Activated B cell treated with CpG ODN at 0.5 μM for 24 hours (primary cell): ENCODE measurements around the gene NSUN6. TPM values are rescaled to one million over a fixed set of nuclear protein-coding genes. Genes with fewer than 3 reads are reported as not detected.
"Not testable (repeated sequence)": the region's sequence is repeated elsewhere in the genome, so short reads cannot be mapped to it uniquely, and the experiment has no call there.

Source experiments
- ATAC-seq: fragments of 200-7000 bp; cut with Tn5 transposase; one replicate; pipeline ENCODE4 v1.10.0; 2021; ENCODE audit warnings: low read depth, mild to moderate bottlenecking, moderate library complexity
- CTCF ChIA-PET: fragments of 350-600 bp; sonication (Branson Sonifier 250); formaldehyde crosslinking; loops from one replicate; lab custom pipeline; 2021; ENCODE audit warnings: antibody characterized with exemption; lab: Charles Lee
- POLR2A ChIA-PET: fragments of 350-600 bp; sonication (Branson Sonifier 250); formaldehyde crosslinking; loops from one replicate; lab custom pipeline; 2021; ENCODE audit warnings: antibody characterized with exemption; lab: Charles Lee
- DNase-seq: peaks from one replicate; pipeline ENCODE4 v3.0.0; 2022
- H3K27ac Mint-ChIP-seq: one replicate; pipeline ENCODE4 v1.8.0; 2020; ENCODE audit warnings: mixed read lengths
- H3K27me3 Mint-ChIP-seq: one replicate; pipeline ENCODE4 v1.8.0; 2021; ENCODE audit warnings: mixed read lengths
- H3K36me3 Mint-ChIP-seq: one replicate; pipeline ENCODE4 v1.8.0; 2021; ENCODE audit warnings: low read depth, mixed read lengths
- H3K4me1 Mint-ChIP-seq: one replicate; pipeline ENCODE4 v1.8.0; 2021; ENCODE audit warnings: mixed read lengths
- H3K4me3 Mint-ChIP-seq: one replicate; pipeline ENCODE4 v1.8.0; 2020; ENCODE audit warnings: mild to moderate bottlenecking, mixed read lengths
- H3K9me3 Mint-ChIP-seq: one replicate; pipeline ENCODE4 v1.8.0; 2020; ENCODE audit warnings: mixed read lengths
- CTCF ChIP-seq: fragments of 200-600 bp; IDR thresholded peaks from one replicate; pipeline ENCODE4 v1.8.0; 2022; ENCODE audit warnings: antibody characterized with exemption, mild to moderate bottlenecking
- intact Hi-C: fragments of 100-400 bp; cut with micrococcal nuclease; formaldehyde crosslinking; loops from one replicate; pipeline ENCODE4 v1.15.1; 2024
- total RNA-seq: library from RNA; stranded (reverse); gene quantifications from 2 replicates; pipeline ENCODE4 v1.2.3, GENCODE V29; 2022

Gene NSUN6
- total RNA-seq, 1 donor from 2014 or later, result 18.4 TPM

DNA sequence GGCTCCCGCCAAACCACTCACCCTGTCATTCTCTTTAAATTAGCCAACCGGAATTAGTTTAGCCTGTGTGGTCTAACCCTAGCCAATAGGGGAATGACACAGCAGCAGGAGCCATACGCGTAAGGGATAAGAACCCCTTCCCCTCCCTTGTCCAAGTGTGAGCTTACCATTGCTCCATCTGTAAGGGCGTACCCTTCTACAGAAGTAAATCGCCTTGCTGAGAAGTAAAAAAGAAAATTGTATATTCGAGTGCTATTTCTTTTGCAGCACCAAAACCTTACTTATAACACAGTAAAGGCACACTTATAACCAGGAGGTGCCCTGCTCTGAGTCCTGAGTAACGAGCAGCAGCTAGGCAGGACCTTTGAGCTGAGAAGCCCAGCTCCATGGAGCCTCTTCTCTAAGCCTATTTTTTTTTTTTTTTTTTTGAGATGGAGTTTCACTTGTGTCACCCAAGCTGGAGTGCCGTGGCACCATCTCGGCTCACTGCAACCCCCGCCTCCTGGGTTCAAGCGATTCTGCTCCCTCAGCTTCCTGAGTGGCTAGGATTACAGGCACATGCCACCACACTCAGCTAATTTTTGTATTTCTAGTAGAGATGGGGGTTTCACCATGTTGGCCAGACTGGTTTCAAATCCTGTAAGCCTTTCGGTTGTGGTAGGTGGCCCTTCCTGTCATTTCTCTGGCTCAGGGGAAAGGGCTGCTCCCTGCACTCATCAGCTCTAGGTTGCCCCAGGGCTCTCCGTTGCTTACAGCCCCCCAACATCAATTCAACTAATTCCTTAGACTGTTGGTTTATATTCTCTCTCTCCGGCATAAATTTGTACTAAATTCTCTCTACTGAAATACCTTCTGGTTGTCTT is 73.3 kb downstream of the NSUN6 start:
- H3K27ac Mint-ChIP-seq, result no peak overlapping the region
- H3K9me3 Mint-ChIP-seq, result peaks cover 8% of the 10 kb centered on the region
- ATAC-seq (no peak), DNase-seq (no peak)
- H3K36me3 Mint-ChIP-seq, result peaks cover 60% of the 10 kb centered on the region
- ChIA-PET POLR2A (no interaction called here), CTCF (no interaction called here)
- no peak for TF ChIP-seq CTCF
- no peak overlapping the region for H3K4me3 Mint-ChIP-seq
- intact Hi-C loops, result no loop called here
- no peaks in the 10 kb centered on the region for H3K27me3 Mint-ChIP-seq
- peaks cover under 1% of the 10 kb centered on the region for H3K4me1 Mint-ChIP-seq

DNA sequence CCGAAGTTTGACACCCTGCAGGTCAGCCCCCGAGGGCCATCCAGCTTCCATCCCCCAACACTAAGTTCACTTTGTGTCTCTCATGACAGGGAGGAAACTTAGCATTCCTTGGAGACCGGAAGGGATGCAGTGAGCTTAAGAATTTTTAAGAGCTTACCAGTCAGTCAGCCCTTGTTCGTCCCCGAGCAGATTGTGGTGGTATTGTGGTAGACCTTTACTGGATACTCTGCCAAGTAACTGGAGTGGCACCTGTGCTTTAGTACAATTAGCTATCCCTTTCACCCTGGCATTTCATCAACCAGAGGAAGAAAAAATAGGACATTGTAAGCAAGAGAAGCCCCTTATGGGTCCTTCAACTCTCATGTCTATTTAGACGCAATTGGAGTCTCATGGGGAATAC is 74.8 kb downstream of the NSUN6 start:
- intact Hi-C loops, result no loop called here
- Mint-ChIP-seq H3K36me3 (peaks cover 51% of the 10 kb centered on the region), H3K27me3 (no peaks in the 10 kb centered on the region), H3K4me1 (no peaks in the 10 kb centered on the region), H3K27ac (no peak overlapping the region), H3K4me3 (no peak overlapping the region), H3K9me3 (peaks cover 8% of the 10 kb centered on the region)
- ATAC-seq (no peak), DNase-seq (no peak)
- CTCF ChIA-PET, result no interaction called here
- TF ChIP-seq CTCF, result no peak
- POLR2A ChIA-PET, result no interaction called here

DNA sequence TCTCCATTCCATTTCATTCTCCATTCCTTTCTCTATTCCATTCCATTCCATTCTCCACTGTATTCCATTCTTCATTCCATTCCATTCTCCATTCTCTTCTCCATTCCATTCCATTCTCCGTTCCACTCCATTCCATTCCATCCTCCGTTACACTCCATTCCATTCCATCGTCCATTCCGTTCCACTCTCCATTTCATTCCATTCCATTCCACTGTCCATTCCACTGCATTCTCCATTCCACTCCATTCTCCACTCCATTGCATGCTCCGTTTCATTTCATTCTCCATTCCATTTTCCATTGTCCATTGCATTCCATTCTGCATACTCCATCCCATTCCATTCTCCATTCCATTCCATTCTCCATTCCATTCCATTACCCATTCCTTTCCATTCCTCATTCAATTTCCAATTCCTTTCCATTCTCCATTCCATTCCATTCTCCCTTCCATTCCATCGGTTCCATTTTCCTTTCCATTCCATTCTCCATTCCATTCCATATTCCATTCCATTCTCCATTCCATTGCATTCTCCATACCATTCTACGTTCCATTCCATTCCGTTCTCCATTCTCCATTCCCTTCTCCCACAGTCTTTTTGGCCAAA is 78.3 kb downstream of the NSUN6 start:
- DNase-seq, result no peak
- intact Hi-C loops, result no loop called here
- Mint-ChIP-seq H3K4me3 (no peak overlapping the region), H3K4me1 (no peaks in the 10 kb centered on the region), H3K36me3 (peaks cover 22% of the 10 kb centered on the region), H3K9me3 (peaks cover 2% of the 10 kb centered on the region), H3K27ac (no peak overlapping the region), H3K27me3 (no peaks in the 10 kb centered on the region)
- ChIA-PET CTCF (no interaction called here), POLR2A (no interaction called here)
- no peak for ATAC-seq
- TF ChIP-seq CTCF, result no peak

- no peak for TF ChIP-seq CTCF
- H3K4me1 Mint-ChIP-seq, result no peaks in the 10 kb centered on the region
- H3K27ac Mint-ChIP-seq, result no peak overlapping the region
- ChIA-PET POLR2A (no interaction called here), CTCF (no interaction called here)
- no peak overlapping the region for H3K4me3 Mint-ChIP-seq
- ATAC-seq (no peak), DNase-seq (no peak)
- H3K9me3 Mint-ChIP-seq, result no peaks in the 10 kb centered on the region
- no peaks in the 10 kb centered on the region for H3K27me3 Mint-ChIP-seq
- intact Hi-C loops, result no loop called here
- peaks cover 10% of the 10 kb centered on the region for H3K36me3 Mint-ChIP-seq
Measured at GRCh38 chr10:18571780-18572179, 79.6 kb downstream of the NSUN6 start.

GRCh38 chr10:18571076-18571475 is 80.3 kb downstream of the NSUN6 start:
- intact Hi-C loops, result no loop called here
- Mint-ChIP-seq H3K4me3 (no peak overlapping the region), H3K36me3 (peaks cover 7% of the 10 kb centered on the region), H3K27ac (no peak overlapping the region), H3K9me3 (no peaks in the 10 kb centered on the region), H3K4me1 (no peaks in the 10 kb centered on the region), H3K27me3 (no peaks in the 10 kb centered on the region)
- ChIA-PET CTCF (no interaction called here), POLR2A (no interaction called here)
- ATAC-seq (no peak), DNase-seq (no peak)
- TF ChIP-seq CTCF, result no peak

DNA sequence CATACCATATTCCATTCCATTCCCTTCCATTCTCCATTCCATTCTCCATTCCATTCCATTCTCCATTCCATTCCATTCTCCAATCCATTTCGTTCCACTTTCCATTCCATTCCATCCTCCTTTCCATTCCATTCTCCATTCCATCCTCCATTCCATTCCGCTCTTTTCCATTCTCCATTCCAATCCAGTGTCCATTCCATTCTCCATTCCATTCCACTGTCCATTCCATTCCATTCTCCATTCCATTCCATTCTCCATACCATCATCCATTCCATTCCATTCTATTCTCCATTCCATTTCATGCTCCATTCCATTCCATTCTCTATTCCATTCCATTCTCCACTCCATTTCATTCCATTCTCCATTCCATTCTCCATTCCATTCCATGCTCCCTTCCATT is 81.0 kb downstream of the NSUN6 start:
- H3K27me3 Mint-ChIP-seq, H3K27ac Mint-ChIP-seq, H3K9me3 Mint-ChIP-seq, POLR2A ChIA-PET, H3K36me3 Mint-ChIP-seq, H3K4me3 Mint-ChIP-seq, intact Hi-C loops, CTCF ChIA-PET, ATAC-seq, H3K4me1 Mint-ChIP-seq, DNase-seq: not testable (repeated sequence)
